GM21529 (cell line): ENCODE measurements around the gene WDR37.
A peak's percentile ranks its signal among the peaks of the same experiment; 100 is the strongest.
"Not testable (repeated sequence)": the region's sequence is repeated elsewhere in the genome, so short reads cannot be mapped to it uniquely, and the experiment has no call there.

ENCODE experiments used
- ATAC-seq: cut with Tn5 transposase; IDR thresholded peaks from one replicate; pipeline ENCODE4 v1.9.1; 2021; ENCODE audit not compliant: unreplicated experiment

Gene WDR37

GRCh38 chr10:1101946-1102345, 45.8 kb downstream of the WDR37 start:
- no peak for ATAC-seq

- ATAC-seq: no peak
Measured at GRCh38 chr10:1102416-1102815, 46.2 kb downstream of the WDR37 start.

- no peak for ATAC-seq
Measured at GRCh38 chr10:1102831-1103230, 46.6 kb downstream of the WDR37 start.

- no peak for ATAC-seq
Measured at GRCh38 chr10:1103551-1103950, 47.4 kb downstream of the WDR37 start.

DNA sequence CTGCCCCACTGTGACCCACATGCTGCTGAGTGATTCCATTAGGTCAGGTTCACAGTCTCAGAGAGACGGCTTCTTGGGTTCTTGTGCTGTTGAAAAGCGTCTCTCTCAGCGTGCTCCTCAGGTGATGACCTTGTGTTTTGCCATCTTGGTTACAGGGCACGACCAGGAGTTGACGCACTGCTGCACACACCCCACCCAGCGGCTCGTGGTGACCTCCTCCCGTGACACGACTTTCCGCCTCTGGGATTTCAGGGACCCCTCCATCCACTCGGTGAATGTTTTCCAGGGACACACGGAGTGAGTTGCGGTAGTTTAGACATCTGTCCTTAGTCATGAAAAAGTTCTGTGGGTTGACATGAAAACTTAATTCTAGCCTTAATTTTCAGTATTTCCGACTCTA, 48.8 kb downstream of the WDR37 start:
- no peak for ATAC-seq

- ATAC-seq: no peak
Measured at GRCh38 chr10:1107004-1107403, 50.8 kb downstream of the WDR37 start.

GRCh38 chr10:1107679-1108078, 51.5 kb downstream of the WDR37 start:
- ATAC-seq: no peak

DNA sequence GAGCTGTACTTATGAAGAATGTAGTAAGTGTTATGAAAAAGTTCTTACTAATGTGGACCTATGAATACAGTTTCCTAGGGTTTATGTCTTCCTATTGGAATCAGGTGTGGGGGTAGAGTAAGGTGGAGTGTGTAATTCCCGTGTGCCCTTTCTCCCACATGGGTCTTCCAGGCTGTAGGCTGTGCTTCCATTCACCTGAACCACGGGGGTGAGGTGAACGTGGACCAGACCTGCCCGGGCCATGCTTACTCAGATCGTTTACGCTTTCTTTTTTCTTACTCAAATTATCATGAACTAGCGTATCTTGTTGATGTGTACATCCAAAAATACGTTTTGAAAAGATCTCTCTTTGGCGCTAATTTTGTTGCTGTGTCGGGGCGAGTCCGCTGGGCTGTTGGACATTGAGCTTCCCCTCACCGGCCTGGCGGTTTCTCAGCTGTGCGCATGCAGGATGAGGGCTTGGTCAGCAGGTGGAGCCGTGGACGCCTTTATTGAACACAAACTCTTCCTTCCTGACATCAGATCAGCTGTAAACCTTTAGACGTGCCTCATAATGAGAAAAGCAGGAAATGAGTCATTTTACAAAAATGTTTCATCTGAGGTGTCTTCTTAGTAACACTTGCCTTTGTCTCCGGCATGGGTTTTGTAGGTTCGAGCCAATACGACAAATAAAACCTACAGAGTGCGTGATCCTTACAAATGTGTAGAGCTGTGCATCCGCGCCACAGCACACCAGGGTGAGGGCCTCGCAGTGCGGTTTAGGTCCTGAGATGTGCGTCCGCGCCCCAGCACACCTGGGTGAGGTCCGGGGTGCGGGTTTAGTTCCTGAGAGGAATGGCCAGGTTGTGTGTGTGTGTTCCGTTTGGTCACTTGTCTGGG, 53.8 kb downstream of the WDR37 start:
- peak; percentile 98 for ATAC-seq

GRCh38 chr10:1110674-1111119, 54.5 kb downstream of the WDR37 start:
- ATAC-seq: no peak

- ATAC-seq: no peak
Measured at GRCh38 chr10:1114315-1114714, 58.1 kb downstream of the WDR37 start.

DNA sequence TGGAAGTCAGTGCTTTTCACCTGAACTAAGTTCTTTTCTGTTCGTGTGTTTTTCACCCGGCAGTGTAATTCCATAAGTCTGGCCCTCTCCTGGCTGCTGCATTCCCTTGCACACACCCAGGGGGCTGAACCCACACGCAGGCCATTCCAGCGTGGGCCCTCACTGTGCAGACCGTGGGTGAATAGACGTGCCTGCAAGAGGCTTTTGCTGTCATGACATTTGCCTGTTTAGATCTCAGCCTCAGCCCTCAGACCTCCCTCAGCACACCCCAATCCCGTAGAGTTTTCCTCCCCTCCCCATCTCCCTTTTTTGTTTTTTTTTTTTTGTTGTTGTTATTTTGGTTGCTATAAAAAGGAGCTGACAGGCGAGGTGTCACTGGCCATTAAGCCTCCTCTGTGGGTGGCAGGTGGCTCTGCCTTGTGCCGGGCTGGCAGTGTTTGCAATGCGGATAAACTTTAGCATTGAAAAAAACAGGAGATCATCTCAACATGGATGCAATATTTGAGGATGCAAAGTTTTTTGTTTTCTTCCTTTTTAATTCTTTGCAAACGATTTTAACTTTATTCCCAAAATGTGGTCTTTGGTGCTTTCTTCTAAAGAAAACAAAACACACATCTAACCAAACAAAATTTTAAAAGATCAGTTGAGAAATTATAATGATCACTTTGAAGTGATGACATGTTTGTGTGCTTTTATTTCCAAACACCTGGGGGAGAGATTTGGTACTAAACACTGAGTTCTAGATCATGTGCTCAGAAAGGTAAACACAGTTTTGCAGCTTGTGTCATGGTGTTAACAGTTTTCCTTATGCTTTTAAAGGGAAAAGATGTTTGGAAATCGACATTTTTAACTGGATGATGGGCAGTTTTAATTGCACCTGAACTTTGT, 58.8 kb downstream of the WDR37 start:
- no peak for ATAC-seq

GRCh38 chr10:1115607-1115955, 59.4 kb downstream of the WDR37 start:
- ATAC-seq: peak; percentile 64

DNA sequence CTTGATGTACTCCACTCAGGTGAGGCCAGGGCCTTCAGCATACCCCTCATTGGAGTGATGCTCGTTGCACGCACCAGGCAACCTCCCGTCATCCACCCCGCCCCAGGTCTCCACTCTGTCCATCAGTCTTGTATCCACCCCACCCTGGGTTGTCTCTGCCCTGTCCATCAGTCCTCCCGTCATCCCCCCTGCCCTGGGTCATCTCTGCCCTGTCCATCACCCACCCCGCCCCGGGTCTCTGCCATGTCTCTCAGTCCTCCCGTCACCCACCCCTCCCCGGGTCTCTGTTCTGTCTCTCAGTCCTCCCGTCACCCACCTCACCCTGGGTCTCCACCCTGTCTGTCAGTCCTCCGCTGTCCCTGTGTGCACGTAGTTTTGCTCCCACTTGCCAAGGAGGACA, 59.9 kb downstream of the WDR37 start:
- no peak for ATAC-seq

- no peak for ATAC-seq
Measured at GRCh38 chr10:1116696-1117280, 60.6 kb downstream of the WDR37 start.

GRCh38 chr10:1117651-1118050, 61.5 kb downstream of the WDR37 start:
- no peak for ATAC-seq

- ATAC-seq: not testable (repeated sequence)
Measured at GRCh38 chr10:1118318-1118717, 62.1 kb downstream of the WDR37 start.

- no peak for ATAC-seq
Measured at GRCh38 chr10:1119027-1119426, 62.8 kb downstream of the WDR37 start.

- no peak for ATAC-seq
Measured at GRCh38 chr10:1119501-1119900, 63.3 kb downstream of the WDR37 start.

DNA sequence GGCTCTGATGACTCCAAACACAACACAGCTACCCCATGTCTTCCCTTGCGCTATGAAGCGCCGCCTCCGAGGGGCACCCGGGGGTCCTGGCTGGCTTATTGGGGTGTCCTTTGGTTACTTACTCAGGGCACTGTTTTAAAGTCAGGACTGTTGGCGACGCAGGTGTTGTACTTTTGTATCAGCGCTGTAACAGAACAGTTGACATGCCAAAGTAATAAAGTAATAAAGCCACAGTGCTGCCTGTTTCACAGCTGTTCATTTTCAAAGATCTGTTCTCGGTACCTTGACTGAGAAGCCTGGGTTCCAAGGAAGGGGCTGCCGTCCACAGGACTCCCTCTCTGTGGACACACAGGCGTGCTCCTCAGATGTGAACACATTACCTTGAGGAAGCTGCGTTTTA, 64.1 kb downstream of the WDR37 start:
- no peak for ATAC-seq

DNA sequence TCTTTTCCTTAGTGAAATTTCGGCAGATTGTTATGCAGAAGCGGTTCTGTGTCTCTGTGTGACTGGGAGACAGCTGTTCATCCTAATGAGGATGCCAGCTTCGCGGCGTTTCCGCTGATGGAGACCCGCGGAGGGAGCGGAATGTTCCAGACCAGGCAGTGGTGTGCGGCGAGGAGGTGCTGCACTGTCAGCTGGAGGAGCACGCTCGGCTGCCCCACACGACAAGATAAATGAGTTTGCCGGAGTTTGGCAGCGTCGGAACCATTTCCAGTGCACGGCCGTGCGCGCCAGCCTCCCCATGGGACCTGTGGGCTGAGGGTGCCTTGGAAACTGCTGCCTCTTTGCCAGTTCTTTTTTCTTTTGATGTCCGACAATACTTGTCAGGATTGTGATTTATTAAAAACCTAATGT, 64.6 kb downstream of the WDR37 start:
- no peak for ATAC-seq

DNA sequence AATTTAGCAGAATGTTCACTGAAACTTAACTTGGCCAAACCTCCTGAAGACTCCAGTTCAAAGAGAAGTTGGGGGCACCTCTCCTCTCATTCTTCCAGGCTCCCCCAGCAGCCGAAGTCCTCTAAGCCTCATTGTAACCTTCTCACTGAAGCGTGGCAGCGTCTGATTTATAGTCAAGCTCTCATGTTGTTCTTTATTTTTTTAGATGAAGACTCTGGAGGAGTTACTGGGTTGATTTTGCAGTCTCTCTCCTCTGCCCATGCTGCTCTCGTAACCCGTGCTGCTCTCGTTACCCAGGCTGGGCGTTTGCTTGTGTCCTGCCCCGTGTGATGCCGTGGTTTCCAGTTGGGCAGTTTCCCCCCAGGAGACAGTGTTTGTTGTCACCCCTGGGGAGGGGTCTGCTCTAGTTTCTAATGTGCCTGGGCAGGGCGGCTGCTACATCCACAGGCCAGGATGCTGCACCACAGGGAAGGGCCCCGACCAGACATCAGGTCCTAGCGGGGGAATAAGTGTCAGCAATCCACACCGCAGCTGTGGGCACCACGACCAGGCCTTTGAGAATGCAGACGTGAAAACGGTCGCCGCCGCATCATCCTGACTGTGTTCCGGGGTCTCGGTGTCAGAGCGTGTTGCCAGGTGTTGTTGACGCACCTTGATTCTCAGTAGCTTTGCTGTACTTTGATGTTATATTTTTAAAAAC, 65.2 kb downstream of the WDR37 start:
- ATAC-seq: no peak
